Measurements from ENCODE around the gene CARD11.

DNA sequence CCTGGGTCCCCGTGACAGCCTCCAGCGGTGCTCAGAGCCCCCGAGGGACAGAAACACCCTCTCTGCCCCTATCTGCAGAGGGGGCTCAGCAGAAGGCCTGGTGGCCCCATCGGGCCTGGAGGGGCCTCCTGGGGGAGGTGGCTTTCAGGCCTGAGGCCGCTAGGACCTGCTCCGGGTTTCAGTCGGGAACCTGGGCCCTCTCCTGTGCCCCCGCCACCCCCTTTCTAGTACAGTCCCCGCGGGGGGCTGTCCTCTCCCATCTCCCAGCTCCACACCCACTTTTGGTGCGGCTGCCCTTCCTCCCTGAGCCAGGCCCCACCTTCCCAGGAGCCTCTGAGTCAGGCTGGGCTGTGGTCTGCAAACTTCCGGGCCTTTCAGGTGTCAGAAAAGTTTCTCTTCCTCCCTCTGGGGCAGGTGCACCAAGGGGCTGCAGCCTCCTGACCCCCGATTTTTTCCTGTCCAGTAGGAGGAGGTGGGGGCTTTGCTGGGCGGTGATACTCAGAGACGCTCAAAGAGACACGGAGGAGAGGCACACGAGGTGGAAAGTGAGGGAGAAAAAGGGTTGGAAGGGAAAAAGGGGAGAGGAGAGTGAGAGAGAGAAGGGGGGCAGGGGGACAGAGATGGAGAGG is 692 bp downstream of the CARD11 start:
- peak; percentile 5; the same call in 1 of the 2 replicates for TF ChIP-seq POLR2A (IDR thresholded peaks at IDR 0.05; ENCODE audit: low read depth, low read length)
- no peak; the same call in 1 of the 2 replicates for TF ChIP-seq POLR2AphosphoS5 (IDR thresholded peaks at IDR 0.05; ENCODE audit: low read depth, low read length)
- TF ChIP-seq TAF1 (IDR thresholded peaks at IDR 0.05; ENCODE audit: borderline replicate concordance, low read depth, low read length): no peak

All from GM12892 (cell line).